Measurements from ENCODE around the gene LRRC4B. TPM values are rescaled to one million over a fixed set of nuclear protein-coding genes. Genes with fewer than 3 reads are reported as not detected.

Gene LRRC4B
- total and polyA plus RNA-seq, 2 of the 4 experiments (the other 2 are of a cell fraction) = 0.03 TPM; not detected in 1

- POLR2A ChIA-PET (ENCODE audit: unreplicated experiment) = no interaction called here
- Histone ChIP-seq H3K4me2 (ENCODE audit: low read depth, low read length) (no peak overlapping the region), H3K4me3 (ENCODE audit: insufficient read depth, low read depth, low read length) (no peak overlapping the region), H3K18ac (ENCODE audit: low read depth, low read length) (no peak overlapping the region), H3K9ac (ENCODE audit: low read depth, low read length) (no peak overlapping the region), H3K4me1 (ENCODE audit: control insufficient read depth, insufficient read depth, low read length) (peaks cover 3% of the 10 kb centered on the region), H4K5ac (ENCODE audit: low read depth, low read length) (no peak overlapping the region), H3K14ac (replicated peaks; ENCODE audit: low read depth, low read length) (no peak overlapping the region), H4K20me1 (ENCODE audit: insufficient read depth, low read length) (no peaks in the 10 kb centered on the region), H3K79me1 (ENCODE audit: low read depth in 1 of 2, low read length in 2 of 2) (peaks cover 5 to 10% of the 10 kb centered on the region in 2 experiments; a peak in 3 of 4 replicates), H2AK9ac (replicated peaks; ENCODE audit: low read depth, low read length, poor library complexity) (no peak overlapping the region), H2AK5ac (ENCODE audit: low read depth, low read length) (no peak overlapping the region), H2BK15ac (ENCODE audit: low read depth, low read length) (no peak overlapping the region), H2AFZ (replicated peaks; ENCODE audit: low read length, poor library complexity) (peak overlapping the region; percentile 23), H3K27ac (ENCODE audit: insufficient read depth, low read length) (no peak overlapping the region), H4K91ac (ENCODE audit: insufficient read depth, low read depth, low read length) (no peak overlapping the region), H3K4ac (ENCODE audit: low read depth, low read length) (no peak overlapping the region), H4K8ac (ENCODE audit: low read depth in 2 of 2, low read length in 2 of 2) (no peak overlapping the region), H2BK120ac (ENCODE audit: low read depth, low read length) (no peak overlapping the region), H3K9me3 (ENCODE audit: control insufficient read depth, insufficient read depth, low read length) (no peaks in the 10 kb centered on the region), H2BK5ac (ENCODE audit: low read depth, low read length, poor library complexity, severe bottlenecking) (no peak overlapping the region), H2BK20ac (ENCODE audit: low read depth, low read length) (no peak overlapping the region), H3K27me3 (ENCODE audit: control insufficient read depth, insufficient read depth, low read length) (no peaks in the 10 kb centered on the region), H3K56ac (ENCODE audit: extremely low read depth, insufficient read depth, low read length) (no peak overlapping the region), H3K9me1 (ENCODE audit: insufficient read depth, low read length) (no peaks in the 10 kb centered on the region; the same call in 1 of the 2 replicates), H3K36me3 (ENCODE audit: control insufficient read depth, insufficient read depth, low read length) (peaks cover 3% of the 10 kb centered on the region; the same call in 1 of the 2 replicates), H3K23ac (ENCODE audit: low read depth, low read length) (no peak overlapping the region)
- no peak for TF ChIP-seq BHLHE40 (IDR thresholded peaks at IDR 0.05; ENCODE audit: low read depth, low read length)
- no peak for TF ChIP-seq USF2 (IDR thresholded peaks at IDR 0.05; ENCODE audit: low read depth, low read length)
- no peak for TF ChIP-seq RFX5 (IDR thresholded peaks at IDR 0.05; ENCODE audit: low read depth, low read length)
- TF ChIP-seq RCOR1 (IDR thresholded peaks at IDR 0.05; ENCODE audit: insufficient replicate concordance, low read length) = no peak
- no peak for TF ChIP-seq MAFK (IDR thresholded peaks at IDR 0.05; ENCODE audit: low read depth, low read length)
- no peak for TF ChIP-seq SMC3 (IDR thresholded peaks at IDR 0.05; ENCODE audit: low read depth, low read length)
- TF ChIP-seq RAD21 (IDR thresholded peaks at IDR 0.05; ENCODE audit: low read length) = no peak
- no peak for TF ChIP-seq ELK1 (IDR thresholded peaks at IDR 0.05; ENCODE audit: borderline replicate concordance, low read depth, low read length)
- intact Hi-C loops (cut with micrococcal nuclease) = no loop called here
- dilution Hi-C loops (cut with HindIII; ENCODE audit: low sequenced_read_pairs, unreplicated experiment) = no loop called here
- DNase-seq (no peak), ATAC-seq (ENCODE audit: low read depth) (no peak)
- CTCF ChIA-PET = no interaction called here
- no TSS peak for BruUV-seq (replicated peaks)
- 100% methylated on average over 1 of the region's 8 CpGs; no CpG with 5 or more reads in 1 of the 2 experiments for WGBS, 2 experiments (ENCODE audit: extremely low coverage in 2 of 2, insufficient read length in 1 of 2)
- in situ Hi-C loops (cut with MboI; ENCODE audit: low sequenced_read_pairs) = no loop called here
These were observed 60.9 kb downstream of the LRRC4B start for GRCh38 chr19:50507376-50507775.

Data from IMR-90 (cell line).